TTC549 (cell line): ENCODE results near the gene LRCH1.

ENCODE experiments used
- FAIRE-seq: peaks from 2 replicates; lab custom pipeline; 2012; peaks lifted over from hg19 to GRCh38; lab: Jason Lieb, UNC

Gene LRCH1

GRCh38 chr13:46639033-46639981 lies 86.3 kb downstream of the LRCH1 start:
- no peak for FAIRE-seq

GRCh38 chr13:46640843-46641242 lies 87.9 kb downstream of the LRCH1 start:
- FAIRE-seq: no peak

- FAIRE-seq: no peak
These were observed 88.5 kb downstream of the LRCH1 start for GRCh38 chr13:46641274-46642081.

- no peak for FAIRE-seq
These were observed 89.3 kb downstream of the LRCH1 start for GRCh38 chr13:46642254-46642653.

GRCh38 chr13:46643165-46643777 lies 90.3 kb downstream of the LRCH1 start:
- FAIRE-seq: no peak

GRCh38 chr13:46644816-46645215 lies 91.8 kb downstream of the LRCH1 start:
- no peak for FAIRE-seq

- no peak for FAIRE-seq
These were observed 94.6 kb downstream of the LRCH1 start for GRCh38 chr13:46647512-46648065.

GRCh38 chr13:46648166-46648607 lies 95.2 kb downstream of the LRCH1 start:
- no peak for FAIRE-seq

GRCh38 chr13:46649816-46650215 lies 96.8 kb downstream of the LRCH1 start:
- FAIRE-seq: no peak

- FAIRE-seq: no peak
These were observed 102.0 kb downstream of the LRCH1 start for GRCh38 chr13:46654951-46655350.

- FAIRE-seq: no peak
These were observed 102.6 kb downstream of the LRCH1 start for GRCh38 chr13:46655377-46656180.

- FAIRE-seq: no peak
These were observed 103.8 kb downstream of the LRCH1 start for GRCh38 chr13:46656786-46657185.

GRCh38 chr13:46659413-46660065 lies 106.6 kb downstream of the LRCH1 start:
- FAIRE-seq: no peak

GRCh38 chr13:46660416-46660815 lies 107.4 kb downstream of the LRCH1 start:
- FAIRE-seq: no peak

- FAIRE-seq: no peak
These were observed 107.9 kb downstream of the LRCH1 start for GRCh38 chr13:46660857-46661256.

GRCh38 chr13:46662690-46663089 lies 109.7 kb downstream of the LRCH1 start:
- FAIRE-seq: no peak

GRCh38 chr13:46663206-46664037 lies 110.5 kb downstream of the LRCH1 start:
- FAIRE-seq: no peak

- no peak for FAIRE-seq
These were observed 111.2 kb downstream of the LRCH1 start for GRCh38 chr13:46664195-46664594.

- FAIRE-seq: no peak
These were observed 112.3 kb downstream of the LRCH1 start for GRCh38 chr13:46665248-46665632.
